Measurements from ENCODE around the gene HDAC7.

- no peak for TF ChIP-seq TAF1 (IDR thresholded peaks at IDR 0.05; ENCODE audit: low read depth, low read length)
- no peak for TF ChIP-seq POLR2A (IDR thresholded peaks at IDR 0.05; ENCODE audit: low read depth, low read length)
Measured at GRCh38 chr12:47841501-47841900, 21.8 kb upstream of the HDAC7 start.
